Right hindlimb (tissue), 1 donor: ENCODE measurements around the gene RIC1.
"Not testable (repeated sequence)": the region's sequence is repeated elsewhere in the genome, so short reads cannot be mapped to it uniquely, and the experiment has no call there.

Experiments used
- DNase-seq: peaks from one replicate; pipeline ENCODE4 v3.0.0-alpha.2; 2018

RIC1 gene

DNA sequence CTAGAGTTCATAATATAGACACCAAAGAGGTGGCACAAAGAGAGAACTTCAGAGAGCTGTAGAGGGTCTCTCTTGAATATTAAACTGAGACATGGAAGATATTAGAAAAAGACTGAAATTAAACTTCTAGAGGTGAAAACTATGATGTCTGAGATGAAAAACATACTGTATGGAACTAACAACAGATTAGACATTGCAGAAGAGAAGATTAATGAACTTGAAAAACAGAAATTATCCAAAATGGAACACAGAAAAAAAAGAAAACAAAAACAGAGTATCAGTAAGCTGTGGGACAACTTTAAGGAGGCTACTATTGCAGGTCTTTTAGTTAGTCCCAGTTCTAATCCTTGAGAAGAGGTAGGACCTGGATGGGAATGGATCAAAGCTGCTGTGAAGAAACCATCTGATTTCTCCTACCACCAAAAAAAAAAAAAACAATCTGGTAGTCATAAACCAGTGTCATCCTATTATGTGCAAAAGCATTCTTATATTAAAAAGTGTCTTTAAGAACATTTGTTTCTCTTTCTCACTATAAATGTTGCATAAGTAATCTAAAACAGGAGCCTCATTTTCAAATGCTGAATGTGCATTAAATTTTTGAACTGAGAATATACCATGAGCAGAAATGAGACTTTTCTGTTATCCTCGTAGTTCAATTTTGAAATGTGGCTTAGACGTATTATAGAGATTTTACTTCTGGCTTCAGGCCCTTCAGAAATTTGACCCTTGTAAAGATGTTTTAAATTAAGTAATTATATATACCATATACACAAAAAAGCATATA is 107.8 kb downstream of the RIC1 start:
- DNase-seq: no peak

DNA sequence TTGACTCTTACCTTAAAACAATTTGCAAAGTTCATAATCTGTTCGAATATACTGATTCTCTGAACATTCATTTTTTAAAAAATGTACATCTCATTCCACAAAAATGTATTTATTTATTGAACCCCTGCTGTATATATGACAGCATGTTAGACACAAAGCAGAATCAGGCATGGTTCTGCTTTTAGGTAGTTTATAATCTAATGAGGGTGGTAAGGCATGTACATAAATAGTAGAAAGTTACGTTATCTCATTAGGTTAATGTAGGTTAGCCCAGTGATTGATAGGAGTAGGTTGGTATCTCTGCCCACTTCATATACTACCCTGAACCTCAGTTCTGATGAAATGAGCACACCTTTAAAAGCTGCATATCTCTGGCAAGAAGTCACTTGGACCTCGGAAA is 114.2 kb downstream of the RIC1 start:
- no peak for DNase-seq

- no peak for DNase-seq
These were observed 119.5 kb downstream of the RIC1 start for GRCh38 chr9:5748438-5748837.

GRCh38 chr9:5749306-5749705 is 120.4 kb downstream of the RIC1 start:
- DNase-seq: no peak

GRCh38 chr9:5750569-5750968 is 121.7 kb downstream of the RIC1 start:
- DNase-seq: no peak

DNA sequence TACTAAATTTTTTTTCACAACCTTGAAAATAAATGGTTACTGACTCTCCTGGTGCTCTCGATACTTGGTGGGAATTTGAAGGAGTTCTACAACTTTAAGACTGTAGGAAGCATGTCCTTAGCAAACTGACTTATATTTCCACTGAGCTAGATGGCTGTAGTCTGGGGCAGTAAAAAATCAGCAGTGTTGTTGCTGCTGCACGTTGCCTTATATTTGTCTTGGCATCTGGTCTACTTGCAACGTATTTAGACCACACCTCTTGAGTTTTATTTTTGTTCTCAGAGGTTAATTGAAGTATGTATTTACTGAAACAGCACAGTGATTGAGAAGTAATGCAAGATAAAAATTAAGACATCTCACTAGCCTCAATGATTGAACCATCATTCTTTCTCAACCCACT is 127.7 kb downstream of the RIC1 start:
- DNase-seq: no peak

GRCh38 chr9:5760338-5760737 is 131.4 kb downstream of the RIC1 start:
- no peak for DNase-seq

DNA sequence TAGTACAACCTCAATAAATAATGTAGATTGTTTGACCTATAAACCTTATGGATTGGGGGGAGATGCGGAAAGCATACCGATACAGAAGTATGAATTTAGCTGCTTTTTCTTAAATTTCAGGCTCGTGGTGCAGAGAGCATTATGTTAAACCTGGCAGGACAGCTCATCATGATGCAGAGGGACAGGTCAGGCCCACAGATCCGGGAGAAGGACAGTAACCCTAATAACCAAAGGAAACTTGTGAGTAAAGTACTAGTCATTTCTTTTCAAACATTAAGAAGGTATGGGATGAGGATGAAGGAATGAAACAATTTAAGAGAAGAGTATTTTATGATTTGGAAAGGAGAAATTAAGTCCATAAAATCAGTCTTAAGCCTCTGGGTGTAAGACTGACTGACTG is 133.5 kb downstream of the RIC1 start:
- DNase-seq: no peak

DNA sequence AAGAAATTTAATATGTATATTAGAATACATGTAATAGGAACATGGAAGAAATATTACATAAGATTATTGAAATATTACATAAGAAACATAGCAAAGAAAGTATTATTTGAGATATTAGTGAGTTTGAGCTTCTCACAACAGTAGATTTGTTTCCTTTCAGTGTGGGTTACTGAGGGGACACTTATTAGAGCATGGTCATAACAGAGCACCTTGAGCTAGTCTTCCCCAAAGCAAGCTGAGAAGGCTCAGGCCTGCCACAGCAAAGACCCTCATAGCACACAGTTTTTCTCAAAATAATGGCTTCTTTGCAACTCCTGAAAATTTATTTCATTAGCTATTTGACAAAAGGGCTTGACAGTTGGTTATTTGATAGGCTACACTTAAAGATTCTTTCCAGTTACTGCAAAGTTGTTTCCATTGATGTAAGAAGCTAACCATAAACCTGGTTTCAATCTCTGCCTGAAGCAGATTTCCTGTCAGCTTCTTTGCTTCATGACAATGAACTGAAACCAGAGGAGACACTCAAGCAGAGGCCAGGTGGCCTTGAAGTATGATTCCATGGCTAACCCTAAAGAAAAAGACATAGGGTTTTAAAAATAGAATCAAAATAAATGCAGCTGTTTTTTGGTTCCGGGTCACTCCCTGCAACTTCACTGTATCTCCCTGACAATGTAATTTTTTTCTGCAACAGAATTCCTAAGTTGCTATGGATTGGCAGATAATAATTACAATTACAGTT is 135.4 kb downstream of the RIC1 start:
- no peak for DNase-seq

DNA sequence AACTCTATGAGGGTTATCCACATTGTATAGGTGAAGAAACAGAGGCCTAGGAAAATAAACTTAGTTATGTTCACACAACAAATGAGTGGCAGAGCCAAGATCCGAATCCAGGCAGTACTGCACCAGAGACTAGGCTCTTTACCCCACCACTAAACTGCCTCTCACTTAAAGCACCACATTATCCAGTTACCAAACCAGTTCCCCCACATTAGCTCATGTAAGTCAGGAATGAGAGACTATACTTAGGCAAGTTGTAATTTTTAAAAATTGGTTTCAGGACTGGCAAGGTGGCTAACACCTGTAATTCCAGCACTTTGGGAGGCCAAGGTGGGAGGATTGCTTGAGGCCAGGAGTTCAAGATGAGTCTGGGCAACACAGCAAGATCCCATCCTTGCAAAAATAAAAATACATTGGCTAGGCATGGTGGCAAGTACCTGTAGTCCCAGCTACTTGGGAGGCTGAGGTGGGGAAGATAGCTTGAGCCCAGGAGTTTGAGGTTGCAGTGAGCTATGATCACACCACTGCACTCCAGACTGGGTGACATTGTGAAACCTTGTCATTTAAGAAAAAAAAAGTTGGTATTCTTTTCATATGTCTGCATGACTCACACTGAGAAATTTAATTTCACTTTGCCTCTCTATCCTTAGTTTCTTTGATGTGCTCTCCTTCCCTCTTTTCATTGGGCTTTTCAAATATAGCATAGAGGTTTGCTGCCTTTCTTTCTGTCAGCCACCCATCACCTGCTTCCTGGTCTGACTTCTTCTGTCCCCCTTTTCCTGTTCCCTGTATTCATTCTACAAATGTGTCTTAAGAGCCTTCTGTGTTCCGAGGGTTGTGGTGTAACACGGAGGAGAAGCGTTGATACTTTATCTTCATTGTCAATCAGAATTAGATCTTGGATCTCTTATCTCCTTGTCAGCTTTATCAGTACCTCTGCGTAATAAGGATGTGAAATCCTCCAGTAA is 139.3 kb downstream of the RIC1 start:
- DNase-seq: no peak

GRCh38 chr9:5773324-5773999 is 144.6 kb downstream of the RIC1 start:
- DNase-seq: no peak

- no peak for DNase-seq
These were observed 149.9 kb downstream of the RIC1 start for GRCh38 chr9:5778805-5779204.

GRCh38 chr9:5779705-5780218 is 150.9 kb downstream of the RIC1 start:
- not testable (repeated sequence) for DNase-seq

GRCh38 chr9:5783420-5783819 is 154.5 kb downstream of the RIC1 start:
- not testable (repeated sequence) for DNase-seq

DNA sequence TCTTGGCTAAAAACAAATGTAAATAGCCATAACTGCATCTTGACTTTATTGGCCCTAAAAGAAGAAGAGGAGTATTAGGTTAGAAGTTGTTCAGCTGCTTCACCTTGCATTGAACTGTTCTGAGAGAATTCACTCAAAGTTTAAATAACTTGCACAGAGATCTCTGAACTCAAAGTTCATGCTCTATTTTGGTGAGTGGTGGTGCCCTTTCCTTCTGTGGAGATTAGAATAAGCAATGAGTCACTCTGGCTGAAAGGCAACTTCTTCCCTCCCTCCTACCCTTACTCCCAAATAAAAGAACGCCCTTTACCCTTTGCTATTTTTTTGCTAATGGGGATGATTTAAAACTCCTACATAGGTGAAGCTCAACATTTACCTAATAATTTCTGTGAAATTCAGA is 155.1 kb downstream of the RIC1 start:
- no peak for DNase-seq

DNA sequence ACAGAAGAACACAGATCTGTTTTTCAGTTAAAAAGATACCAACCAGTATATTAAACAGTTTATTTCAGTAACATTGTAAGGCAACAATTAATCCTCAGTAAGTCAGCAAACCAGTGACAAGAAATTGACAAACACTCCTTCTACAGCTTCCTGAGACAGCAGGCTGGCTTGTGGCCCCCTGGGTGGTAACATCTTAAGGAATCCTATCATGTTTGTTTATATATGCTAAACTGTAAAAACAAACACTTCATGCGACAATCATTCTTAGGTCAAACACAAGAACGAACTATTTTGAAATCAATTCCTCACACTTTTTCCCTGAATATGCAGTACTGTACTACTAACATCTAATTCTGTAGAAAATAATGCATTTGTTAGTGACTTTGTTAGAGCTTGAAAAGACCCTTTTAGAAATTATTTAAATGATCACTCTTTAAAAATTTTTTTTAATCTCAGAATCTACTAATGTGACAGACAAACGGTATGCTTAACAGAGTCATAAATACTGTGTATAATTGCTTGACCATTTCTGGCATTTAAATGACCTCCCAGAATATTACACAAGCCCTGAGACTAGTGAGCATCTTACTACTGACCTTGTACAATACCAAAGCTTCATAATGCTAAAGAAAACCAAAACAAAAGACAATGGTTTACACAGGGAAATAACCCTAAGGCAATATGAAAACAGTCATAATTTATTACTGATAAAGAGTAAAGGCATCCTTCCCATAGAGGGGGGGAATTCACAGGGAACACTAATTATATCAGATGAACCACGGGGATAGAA is 155.8 kb downstream of the RIC1 start:
- DNase-seq: no peak

DNA sequence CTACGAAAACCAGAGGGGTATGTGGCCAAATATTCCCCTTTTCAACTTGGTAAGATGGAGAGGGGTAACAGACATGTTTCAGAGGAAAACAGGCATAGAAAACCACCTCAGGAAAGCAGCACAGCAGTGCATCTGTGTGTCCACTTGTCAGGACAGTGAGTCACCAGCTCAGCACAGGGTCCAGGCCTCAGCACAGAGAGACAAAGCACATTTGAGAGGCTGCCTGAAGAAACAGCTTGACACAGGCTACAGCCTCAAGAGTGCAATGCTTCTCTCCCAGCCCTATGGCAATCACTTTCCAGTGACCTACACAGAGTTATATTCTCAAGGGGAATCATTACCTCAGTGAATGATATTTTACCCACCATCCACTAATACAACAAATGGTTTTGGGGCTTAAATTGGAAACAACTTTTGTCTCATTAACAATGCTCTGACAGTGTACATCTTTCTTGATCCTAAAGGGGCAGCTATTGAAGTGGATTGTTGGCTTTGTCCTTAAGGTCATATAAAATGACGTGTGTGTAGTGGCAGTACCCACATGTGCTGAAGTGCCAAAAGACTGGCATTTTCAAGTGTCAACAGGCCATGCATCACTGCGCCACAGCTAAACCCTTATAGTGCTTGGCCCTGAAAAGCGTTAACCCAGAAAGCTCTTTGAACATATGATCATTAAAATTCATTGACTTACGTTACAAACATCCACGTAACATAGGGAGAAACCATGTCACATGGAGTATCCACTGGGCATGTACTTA is 157.6 kb downstream of the RIC1 start:
- DNase-seq: no peak

DNA sequence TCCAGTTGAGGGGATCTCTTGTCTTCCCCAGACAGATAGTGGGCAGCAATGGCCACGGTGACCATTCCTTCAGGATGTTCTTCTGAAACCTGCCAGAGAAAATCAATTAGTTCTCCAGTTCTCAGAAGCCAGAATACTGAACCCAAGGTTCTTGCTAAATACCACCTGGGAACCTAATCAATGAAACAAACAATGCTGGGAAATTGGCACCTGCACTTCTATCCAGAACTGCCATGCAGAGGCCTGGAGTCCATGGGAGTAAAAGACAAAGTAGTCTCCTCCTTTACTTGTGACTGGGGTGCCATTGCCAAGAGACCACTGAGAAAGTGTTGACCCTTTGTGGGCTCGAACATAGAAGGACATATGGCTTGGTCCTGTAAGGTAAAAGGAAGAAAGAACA is 158.3 kb downstream of the RIC1 start:
- no peak for DNase-seq

DNA sequence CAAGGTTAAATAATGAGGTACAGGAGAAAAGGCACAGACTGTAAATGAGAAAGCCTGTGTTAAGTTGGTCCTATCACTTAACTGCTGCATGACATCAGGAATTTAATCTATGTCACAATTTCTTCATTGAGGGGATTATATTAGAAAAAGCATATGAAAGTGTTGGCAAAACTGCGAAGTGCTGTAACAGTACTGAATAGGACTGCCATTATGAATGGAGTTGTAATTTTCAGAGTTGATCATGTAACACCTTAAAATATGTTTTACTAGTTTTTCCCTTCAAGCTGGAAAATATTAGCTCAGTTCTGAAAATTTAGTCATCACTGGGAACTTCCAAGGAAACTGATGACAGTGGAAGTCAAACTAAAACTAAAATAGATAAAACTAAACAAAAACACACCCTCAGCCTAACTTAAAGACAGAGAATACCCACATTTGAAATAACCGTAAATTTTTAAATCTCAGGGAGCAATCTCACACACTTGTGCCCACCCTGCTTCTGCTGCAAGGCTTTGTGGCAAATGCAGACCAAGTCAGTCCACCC is 158.9 kb downstream of the RIC1 start:
- no peak for DNase-seq

DNA sequence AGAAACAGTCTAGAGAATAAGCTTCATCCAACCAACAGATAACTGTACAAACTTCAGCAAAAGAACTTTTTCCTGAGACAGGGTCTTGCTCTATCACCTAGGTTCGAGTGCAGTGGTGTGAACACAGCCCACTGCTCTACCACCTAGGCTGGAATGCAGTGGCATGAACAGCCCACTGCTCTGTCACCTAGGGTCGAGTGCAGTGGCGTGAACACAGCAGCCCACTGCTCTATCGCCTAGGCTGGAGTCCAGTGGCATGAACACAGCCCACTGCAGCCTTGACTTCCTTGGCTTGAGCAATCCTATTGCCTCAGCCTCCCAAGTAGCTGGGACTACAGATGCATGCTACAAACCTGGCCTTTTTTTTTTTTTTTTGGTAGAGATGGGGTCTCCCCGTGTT is 160.6 kb downstream of the RIC1 start:
- DNase-seq: no peak

- DNase-seq: no peak
These were observed 162.0 kb downstream of the RIC1 start for GRCh38 chr9:5790923-5791322.
